ENCODE data around the gene COL13A1. TPM values are rescaled to one million over a fixed set of nuclear protein-coding genes. Genes with fewer than 3 reads are reported as not detected.

COL13A1 gene
- total RNA-seq, 4 donors from 2014 or later = 2.0 to 3.8 TPM; not detected in 2

DNA sequence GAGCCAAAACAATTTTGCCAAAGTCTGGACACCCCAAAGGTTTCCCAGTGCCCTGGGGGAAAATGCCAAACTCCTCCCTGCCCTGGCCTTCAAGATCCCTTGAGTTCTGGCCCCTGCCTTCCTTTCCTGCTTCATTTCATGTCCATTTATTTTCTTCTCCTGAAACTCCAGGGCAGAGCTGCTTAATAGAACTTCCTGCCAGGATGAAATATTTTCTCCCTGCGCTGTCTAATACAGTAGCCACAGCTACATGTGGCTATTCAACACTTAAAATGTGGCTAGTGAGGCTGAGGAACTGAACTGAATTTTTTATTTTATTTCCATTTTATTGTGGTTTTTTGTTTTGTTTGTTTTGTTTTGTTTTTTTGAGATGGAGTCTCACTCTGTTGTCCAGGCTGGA lies 49.6 kb downstream of the COL13A1 start:
- H3K27ac ChIP-seq = no peak overlapping the region
- TF ChIP-seq POLR2A (IDR thresholded peaks at IDR 0.05) = no peak
- TF ChIP-seq, protein P1, sequence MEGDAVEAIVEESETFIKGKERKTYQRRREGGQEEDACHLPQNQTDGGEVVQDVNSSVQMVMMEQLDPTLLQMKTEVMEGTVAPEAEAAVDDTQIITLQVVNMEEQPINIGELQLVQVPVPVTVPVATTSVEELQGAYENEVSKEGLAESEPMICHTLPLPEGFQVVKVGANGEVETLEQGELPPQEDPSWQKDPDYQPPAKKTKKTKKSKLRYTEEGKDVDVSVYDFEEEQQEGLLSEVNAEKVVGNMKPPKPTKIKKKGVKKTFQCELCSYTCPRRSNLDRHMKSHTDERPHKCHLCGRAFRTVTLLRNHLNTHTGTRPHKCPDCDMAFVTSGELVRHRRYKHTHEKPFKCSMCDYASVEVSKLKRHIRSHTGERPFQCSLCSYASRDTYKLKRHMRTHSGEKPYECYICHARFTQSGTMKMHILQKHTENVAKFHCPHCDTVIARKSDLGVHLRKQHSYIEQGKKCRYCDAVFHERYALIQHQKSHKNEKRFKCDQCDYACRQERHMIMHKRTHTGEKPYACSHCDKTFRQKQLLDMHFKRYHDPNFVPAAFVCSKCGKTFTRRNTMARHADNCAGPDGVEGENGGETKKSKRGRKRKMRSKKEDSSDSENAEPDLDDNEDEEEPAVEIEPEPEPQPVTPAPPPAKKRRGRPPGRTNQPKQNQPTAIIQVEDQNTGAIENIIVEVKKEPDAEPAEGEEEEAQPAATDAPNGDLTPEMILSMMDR (IDR thresholded peaks at IDR 0.05) = no peak
- intact Hi-C loops (cut with DNase I) = no loop called here
- H3K4me3 ChIP-seq = no peak overlapping the region
- H3K27me3 ChIP-seq = peaks cover 0 to 9% (median 0%) of the 10 kb centered on the region in 4 donors
- no peak for DNase-seq
- no peaks in the 10 kb centered on the region for H3K36me3 ChIP-seq
- 72 to 86% methylated on average over 1 of the region's 1 CpG for WGBS, 2 donors
- H3K9me3 ChIP-seq = no peaks in the 10 kb centered on the region
- H3K4me1 ChIP-seq = peaks cover 0 to 6% (median under 1%) of the 10 kb centered on the region in 3 donors

DNA sequence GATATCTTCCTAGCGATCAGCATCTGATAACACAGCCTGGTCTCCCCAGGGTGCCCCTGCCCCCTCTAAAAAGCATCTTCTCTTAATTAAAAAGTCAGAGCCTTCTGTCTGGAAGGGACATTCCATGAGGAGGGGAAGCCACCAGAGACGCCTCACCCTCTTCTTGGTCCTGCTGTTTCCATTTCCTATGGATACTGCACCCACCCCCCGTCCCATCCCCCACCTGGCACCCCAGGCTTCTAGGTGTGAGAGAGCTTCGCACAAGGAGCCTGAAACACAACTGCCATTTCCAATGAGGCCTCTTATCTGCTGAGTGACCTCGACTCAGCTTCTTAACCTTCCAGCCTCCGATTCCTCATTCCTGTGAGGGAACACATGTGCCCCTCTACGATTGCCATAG lies 51.4 kb downstream of the COL13A1 start:
- 73 to 80% methylated on average over 4 to 6 of the region's 7 CpGs for WGBS, 2 donors

DNA sequence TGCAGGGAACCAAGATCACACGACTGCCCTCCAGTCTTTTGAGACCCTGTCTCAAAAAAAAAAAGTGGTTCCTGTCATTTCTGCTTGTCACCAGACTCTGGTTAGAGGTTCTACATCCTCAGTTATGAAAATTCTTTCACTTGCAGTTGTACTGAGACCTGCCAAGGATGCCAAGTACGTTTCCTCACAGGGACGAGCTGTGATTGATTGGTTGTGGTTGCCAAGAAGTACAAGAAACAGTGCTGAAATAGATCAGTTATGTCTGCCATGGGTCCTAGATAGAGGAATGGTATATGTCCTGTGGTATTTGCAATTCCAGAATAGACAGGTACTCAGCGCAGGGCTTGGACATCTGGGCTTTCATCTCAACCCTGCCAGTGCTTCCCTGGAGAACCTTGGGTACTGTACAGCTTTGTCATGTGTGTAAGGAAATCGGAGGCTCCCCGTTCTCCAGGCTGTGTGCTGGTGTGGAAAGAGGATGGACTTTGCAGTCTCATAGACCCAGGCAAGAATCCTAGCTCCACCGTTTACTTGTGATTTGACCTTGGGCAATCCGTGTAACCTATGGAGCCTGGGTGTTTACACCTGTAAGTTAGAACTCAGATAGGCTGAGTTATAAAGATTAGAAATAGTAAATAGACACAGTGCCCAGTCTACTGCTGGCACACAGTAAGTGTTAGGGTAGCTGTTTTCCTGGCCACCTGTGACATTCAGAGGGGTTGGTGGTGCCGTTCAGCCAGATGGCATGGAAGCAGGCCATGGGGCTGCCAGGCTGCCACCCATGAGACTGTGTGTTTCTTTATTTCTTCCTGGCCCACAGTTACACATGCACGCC lies 53.0 kb downstream of the COL13A1 start:
- Histone ChIP-seq H3K36me3 (no peaks in the 10 kb centered on the region), H3K4me3 (no peak overlapping the region), H3K27me3 (peaks cover 0 to 3% (median 0%) of the 10 kb centered on the region in 4 donors), H3K9me3 (no peaks in the 10 kb centered on the region), H3K27ac (no peak overlapping the region), H3K4me1 (no peaks in the 10 kb centered on the region)
- no peak for DNase-seq
- intact Hi-C loops (cut with DNase I) = no loop called here
- WGBS, 2 donors = 63 to 67% methylated on average over 8 of the region's 10 CpGs
- TF ChIP-seq, protein P1 (IDR thresholded peaks at IDR 0.05) = no peak
- TF ChIP-seq POLR2A (IDR thresholded peaks at IDR 0.05) = no peak

More for the DNA sequence above, 51.4 kb downstream of the COL13A1 start:
- no peak for TF ChIP-seq POLR2A (IDR thresholded peaks at IDR 0.05)
- TF ChIP-seq, protein P1 (IDR thresholded peaks at IDR 0.05) = no peak
- Histone ChIP-seq H3K4me3 (no peak overlapping the region), H3K27me3 (peaks cover 0 to 3% (median 0%) of the 10 kb centered on the region in 4 donors), H3K4me1 (no peaks in the 10 kb centered on the region), H3K9me3 (no peaks in the 10 kb centered on the region), H3K27ac (no peak overlapping the region), H3K36me3 (no peaks in the 10 kb centered on the region)
- intact Hi-C loops (cut with DNase I) = no loop called here
- DNase-seq = no peak

DNA sequence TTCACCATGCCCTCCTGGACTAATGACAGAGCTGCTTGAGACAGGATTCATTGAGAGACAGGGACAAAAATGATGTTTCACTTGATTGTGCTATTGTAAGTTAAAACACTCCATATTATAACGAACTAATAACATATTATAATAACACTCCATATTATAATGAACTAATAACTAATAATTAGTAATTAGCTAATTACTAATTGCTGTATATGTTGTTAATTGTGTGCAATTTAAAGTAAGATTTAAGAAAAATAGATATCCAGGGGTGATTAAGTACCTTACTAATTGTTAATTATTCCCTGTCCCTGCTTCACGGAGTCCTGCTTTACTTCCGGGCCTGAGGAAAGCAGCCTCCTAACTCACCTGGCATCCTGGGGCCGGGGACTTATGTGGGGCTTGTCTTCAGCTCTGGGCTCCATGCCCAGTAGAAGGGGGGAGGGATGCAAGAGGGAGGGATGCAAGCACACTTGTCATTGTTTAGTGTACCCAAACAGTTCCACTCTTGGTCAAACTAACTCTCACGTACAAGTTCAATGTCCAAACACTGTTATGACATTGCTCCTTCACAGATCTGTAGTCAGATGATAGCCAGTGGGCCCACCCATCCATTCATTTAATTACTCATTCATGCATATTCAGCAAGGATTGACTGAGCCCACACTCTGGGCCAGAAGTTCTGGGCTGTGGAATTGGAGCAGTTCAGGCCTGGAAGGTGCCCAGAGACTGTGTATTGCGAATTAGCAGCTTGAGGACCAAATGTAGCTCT lies 53.8 kb downstream of the COL13A1 start:
- 73 to 78% methylated on average over 5 to 6 of the region's 6 CpGs for WGBS, 2 donors
- H3K4me3 ChIP-seq = no peak overlapping the region
- intact Hi-C loops (cut with DNase I) = no loop called here
- H3K4me1 ChIP-seq = peaks cover 0 to under 1% (median 0%) of the 10 kb centered on the region in 3 donors
- no peak overlapping the region for H3K27ac ChIP-seq
- H3K27me3 ChIP-seq = peaks cover 0 to 3% (median 0%) of the 10 kb centered on the region in 4 donors
- TF ChIP-seq, protein P1 (IDR thresholded peaks at IDR 0.05) = no peak
- TF ChIP-seq POLR2A (IDR thresholded peaks at IDR 0.05) = no peak
- no peaks in the 10 kb centered on the region for H3K36me3 ChIP-seq
- no peak for DNase-seq
- H3K9me3 ChIP-seq = no peaks in the 10 kb centered on the region

All from esophagus squamous epithelium (tissue), 5 donors.